ENCODE results near the gene HOXB3. TPM values are rescaled to one million over a fixed set of nuclear protein-coding genes. Genes with fewer than 3 reads are reported as not detected.

The HOXB3 gene
- total RNA-seq, 4 donors from 2014 or later: 3.7 to 14.1 (median 9.4) TPM

- DNase-seq (ENCODE audit: low spot score in 2 of 2): no peak
- WGBS, 2 donors: 25 to 28% methylated on average over 43 to 44 of the region's 44 CpGs
- H3K27ac ChIP-seq: peak overlapping the region; percentile 54 to 80 (median 68)
- peaks cover 0 to 43% (median 8%) of the 10 kb centered on the region in 4 donors for H3K4me1 ChIP-seq
- TF ChIP-seq CTCF (IDR thresholded peaks at IDR 0.05) (no peak), POLR2A (IDR thresholded peaks at IDR 0.05) (no peak), EP300 (IDR thresholded peaks at IDR 0.05) (no peak)
- peaks cover 4 to 94% of the 10 kb centered on the region in 2 donors for H3K27me3 ChIP-seq
- H3K36me3 ChIP-seq: no peaks in the 10 kb centered on the region
- peak overlapping the region; percentile 4 to 48 (median 18) for H3K4me3 ChIP-seq
- H3K9me3 ChIP-seq: no peaks in the 10 kb centered on the region
Measured at GRCh38 chr17:48554412-48555257, 35.4 kb downstream of the HOXB3 start.

- Histone ChIP-seq H3K9me3 (no peaks in the 10 kb centered on the region), H3K4me3 (peak overlapping the region in 1 of 4 donors; percentile 12), H3K27me3 (peaks cover 4 to 90% of the 10 kb centered on the region in 2 donors), H3K4me1 (peaks cover 0 to 43% (median 7%) of the 10 kb centered on the region in 4 donors), H3K36me3 (no peaks in the 10 kb centered on the region), H3K27ac (peak overlapping the region in 3 of 4 donors; percentile 10 to 75 (median 54))
- DNase-seq (ENCODE audit: low spot score in 2 of 2): no peak
- WGBS, 2 donors: 32 to 79% methylated on average over 1 of the region's 1 CpG
- no peak for TF ChIP-seq POLR2A (IDR thresholded peaks at IDR 0.05)
- no peak for TF ChIP-seq EP300 (IDR thresholded peaks at IDR 0.05)
- no peak for TF ChIP-seq CTCF (IDR thresholded peaks at IDR 0.05)
Measured at GRCh38 chr17:48553826-48554225, 36.2 kb downstream of the HOXB3 start.

GRCh38 chr17:48553190-48553547 lies 36.9 kb downstream of the HOXB3 start:
- Histone ChIP-seq H3K4me3 (no peak overlapping the region), H3K4me1 (peaks cover 0 to 38% (median 7%) of the 10 kb centered on the region in 4 donors)

GRCh38 chr17:48552466-48553189 lies 37.4 kb downstream of the HOXB3 start:
- TF ChIP-seq CTCF (IDR thresholded peaks at IDR 0.05): no peak
- 38 to 42% methylated on average over 10 to 11 of the region's 11 CpGs for WGBS, 2 donors
- DNase-seq (ENCODE audit: low spot score in 2 of 2): no peak
- Histone ChIP-seq H3K27ac (peak overlapping the region in 3 of 4 donors; percentile 6 to 68 (median 35)), H3K9me3 (no peaks in the 10 kb centered on the region), H3K4me1 (peaks cover 0 to 37% (median 7%) of the 10 kb centered on the region in 4 donors), H3K36me3 (no peaks in the 10 kb centered on the region), H3K4me3 (no peak overlapping the region), H3K27me3 (peaks cover 4 to 85% of the 10 kb centered on the region in 2 donors)

More at GRCh38 chr17:48553190-48553547, 36.9 kb downstream of the HOXB3 start:
- H3K27ac ChIP-seq: peak overlapping the region in 3 of 4 donors; percentile 6 to 68 (median 35)
- peaks cover 4 to 89% of the 10 kb centered on the region in 2 donors for H3K27me3 ChIP-seq
- TF ChIP-seq CTCF (IDR thresholded peaks at IDR 0.05): no peak
- TF ChIP-seq EP300 (IDR thresholded peaks at IDR 0.05): no peak
- no peak for TF ChIP-seq POLR2A (IDR thresholded peaks at IDR 0.05)
- no peaks in the 10 kb centered on the region for H3K9me3 ChIP-seq
- H3K36me3 ChIP-seq: no peaks in the 10 kb centered on the region
- no peak for DNase-seq (ENCODE audit: low spot score in 2 of 2)
- WGBS, 2 donors: 59 to 68% methylated on average over 5 of the region's 5 CpGs
